ENCODE measurements around the gene DHX15. TPM values are rescaled to one million over a fixed set of nuclear protein-coding genes. Genes with fewer than 3 reads are reported as not detected.
A peak's percentile ranks its signal among the peaks of the same experiment; 100 is the strongest.

Gene DHX15
- total RNA-seq, 1 donor from 2014 or later, result 93.2 TPM

- peaks cover 54% of the 10 kb centered on the region for H3K36me3 ChIP-seq
- ATAC-seq, result peak in 1 of 2 donors; percentile 38
- no peak overlapping the region for H3K4me3 ChIP-seq
- no peak overlapping the region for H3K27ac ChIP-seq
- intact Hi-C loops (cut with DNase I), result no loop called here
- no peaks in the 10 kb centered on the region for H3K9me3 ChIP-seq
- TF ChIP-seq CTCF (IDR thresholded peaks at IDR 0.05), result no peak
- DNase-seq, result no peak
- peaks cover 20% of the 10 kb centered on the region for H3K4me1 ChIP-seq
- no peaks in the 10 kb centered on the region for H3K27me3 ChIP-seq (ENCODE audit: low read depth)
Observed at GRCh38 chr4:24550441-24551175, 33.7 kb downstream of the DHX15 start.

- TF ChIP-seq CTCF (IDR thresholded peaks at IDR 0.05), result no peak
- Histone ChIP-seq H3K9me3 (no peaks in the 10 kb centered on the region), H3K27me3 (ENCODE audit: low read depth) (no peaks in the 10 kb centered on the region), H3K27ac (no peak overlapping the region), H3K4me1 (peaks cover 30% of the 10 kb centered on the region), H3K36me3 (peaks cover 37% of the 10 kb centered on the region), H3K4me3 (no peak overlapping the region)
- intact Hi-C loops (cut with DNase I), result no loop called here
- ATAC-seq (no peak), DNase-seq (no peak)
Observed at GRCh38 chr4:24547979-24548378, 36.4 kb downstream of the DHX15 start.

- peaks cover 57% of the 10 kb centered on the region for H3K36me3 ChIP-seq
- TF ChIP-seq CTCF (IDR thresholded peaks at IDR 0.05), result no peak
- peaks cover 9% of the 10 kb centered on the region for H3K4me1 ChIP-seq
- no peaks in the 10 kb centered on the region for H3K27me3 ChIP-seq (ENCODE audit: low read depth)
- no peak overlapping the region for H3K4me3 ChIP-seq
- ATAC-seq (no peak), DNase-seq (no peak)
- intact Hi-C loops (cut with DNase I), result no loop called here
- H3K9me3 ChIP-seq, result no peaks in the 10 kb centered on the region
- no peak overlapping the region for H3K27ac ChIP-seq
Observed at GRCh38 chr4:24544208-24544988, 40.0 kb downstream of the DHX15 start.

GRCh38 chr4:24537025-24537424, 47.3 kb downstream of the DHX15 start:
- no peak for ATAC-seq
- Histone ChIP-seq H3K36me3 (peaks cover 80% of the 10 kb centered on the region), H3K9me3 (no peaks in the 10 kb centered on the region), H3K4me3 (no peak overlapping the region), H3K27me3 (ENCODE audit: low read depth) (no peaks in the 10 kb centered on the region), H3K27ac (no peak overlapping the region), H3K4me1 (no peaks in the 10 kb centered on the region)
- DNase-seq, result no peak
- no peak for TF ChIP-seq CTCF (IDR thresholded peaks at IDR 0.05)
- intact Hi-C loops (cut with DNase I), result no loop called here

- intact Hi-C loops (cut with DNase I), result no loop called here
- no peak for TF ChIP-seq CTCF (IDR thresholded peaks at IDR 0.05)
- Histone ChIP-seq H3K27me3 (ENCODE audit: low read depth) (no peaks in the 10 kb centered on the region), H3K4me1 (no peaks in the 10 kb centered on the region), H3K27ac (no peak overlapping the region), H3K36me3 (peaks cover 80% of the 10 kb centered on the region), H3K9me3 (no peaks in the 10 kb centered on the region), H3K4me3 (no peak overlapping the region)
- DNase-seq (no peak), ATAC-seq (no peak)
Observed at GRCh38 chr4:24535399-24535798, 49.0 kb downstream of the DHX15 start.
